ENCODE results near the gene FMNL3. TPM values are rescaled to one million over a fixed set of nuclear protein-coding genes. Genes with fewer than 3 reads are reported as not detected.

The FMNL3 gene
- total and polyA plus RNA-seq, 2 of the 8 experiments (the other 6 are each of a cell fraction or from before 2014, with no cell fraction given): 8.6 to 29.0 TPM

DNA sequence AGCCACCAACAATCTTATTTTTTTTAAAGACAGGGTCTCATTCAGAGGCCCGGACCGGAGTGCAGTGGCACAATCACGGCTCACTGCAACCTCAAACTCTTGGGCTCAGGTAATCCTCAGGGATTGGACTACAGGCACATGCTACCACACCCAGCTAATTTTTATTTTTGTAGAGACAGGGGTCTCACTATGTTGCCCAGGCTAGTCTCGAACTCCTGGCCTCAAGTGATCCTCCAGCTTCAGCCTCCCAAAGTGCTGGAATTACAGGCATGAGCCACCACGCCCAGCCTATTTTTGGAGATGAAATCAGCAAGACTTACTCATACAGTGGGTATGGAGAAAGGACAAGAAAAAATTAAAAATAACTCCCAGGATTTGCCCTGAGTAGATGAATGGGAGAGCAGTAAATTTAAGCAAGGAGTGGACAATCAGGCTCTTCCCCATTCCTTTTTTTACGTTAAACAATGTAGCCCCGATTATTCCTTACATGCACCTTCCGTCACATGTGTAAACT lies 13.2 kb downstream of the FMNL3 start:
- no peak overlapping the region for H3K18ac ChIP-seq (ENCODE audit: extremely low read depth, low read length)
- no peak overlapping the region for H3K4me2 ChIP-seq (ENCODE audit: insufficient read depth in 1 of 2, low read depth in 2 of 2, low read length in 2 of 2)
- no peak overlapping the region for H2BK20ac ChIP-seq (ENCODE audit: low read length)
- H3K23ac ChIP-seq (ENCODE audit: insufficient read length): no peak overlapping the region
- H3K36me3 ChIP-seq (ENCODE audit: control insufficient read depth in 2 of 4, insufficient read depth in 4 of 4, low read length in 3 of 4): no peaks in the 10 kb centered on the region
- no peak overlapping the region for H2AFZ ChIP-seq (ENCODE audit: low read length)
- H3K27me3 ChIP-seq (replicated peaks in 1 of 4; ENCODE audit: control insufficient read depth in 3 of 4, extremely low read depth in 1 of 4, insufficient read depth in 3 of 4, low read length in 3 of 4): no peaks in the 10 kb centered on the region
- H3K4me1 ChIP-seq (replicated peaks in 1 of 4; ENCODE audit: control insufficient read depth in 3 of 4, insufficient read depth in 4 of 4, low read length in 3 of 4): peaks cover 4 to 28% (median 19%) of the 10 kb centered on the region in 4 experiments
- WGBS, 2 experiments (ENCODE audit: extremely low coverage in 1 of 2, insufficient coverage in 1 of 2, insufficient read length in 1 of 2, insufficient replicate concordance in 2 of 2, low coverage in 1 of 2, low lambda C conversion rate in 2 of 2, missing lambda C conversion rate in 1 of 2): 89% methylated on average over 8 of the region's 8 CpGs; no CpG with 5 or more reads in 1 of the 2 experiments
- DNase-seq (ENCODE audit: low read depth in 1 of 2, low spot score in 2 of 2): no peak
- no peak overlapping the region for H3K56ac ChIP-seq (replicated peaks; ENCODE audit: insufficient read length, low read depth, low read length)
- H3K4ac ChIP-seq (replicated peaks; ENCODE audit: insufficient read length, low read depth, low read length): no peak overlapping the region
- 0 out of 2 replicates have a peak overlapping the region, but pooled peaks have one; percentile 0 for H2BK12ac ChIP-seq (ENCODE audit: low read depth, low read length)
- H4K20me1 ChIP-seq (replicated peaks in 1 of 2; ENCODE audit: control insufficient read depth in 1 of 2, insufficient read depth in 2 of 2, low read length in 2 of 2): no peaks in the 10 kb centered on the region
- no peaks in the 10 kb centered on the region for H3K9me3 ChIP-seq (ENCODE audit: insufficient read depth in 2 of 2, low read depth in 1 of 2, low read length in 1 of 2)
- H4K5ac ChIP-seq (ENCODE audit: insufficient read length, low read depth, low read length): no peak overlapping the region
- no peak overlapping the region for H4K8ac ChIP-seq (ENCODE audit: extremely low read depth, insufficient read depth, low read length)
- H2AK5ac ChIP-seq (ENCODE audit: low read depth, low read length): 0 out of 2 replicates have a peak overlapping the region, but pooled peaks have one; percentile 2
- no peak overlapping the region for H2BK120ac ChIP-seq (replicated peaks; ENCODE audit: low read depth, low read length)
- H3K79me1 ChIP-seq (ENCODE audit: low read depth, low read length): peaks cover 4% of the 10 kb centered on the region; the same call in 1 of the 2 replicates
- H3K14ac ChIP-seq (ENCODE audit: insufficient read length): no peak overlapping the region
- H2BK15ac ChIP-seq (ENCODE audit: low read length): no peak overlapping the region
- no peak overlapping the region for H4K91ac ChIP-seq (replicated peaks; ENCODE audit: insufficient read length, low read length)
- H3K27ac ChIP-seq (ENCODE audit: low read depth, low read length): no peak overlapping the region
- ChIA-PET CTCF (ENCODE audit: partially characterized antibody) (interaction anchor here (0.6 to 8.6 kb wide), 5 partner anchors 10 to 387 kb away, joined by 3 to 71 read pairs (median 3); partner anchors contain the start of gene FMNL3), POLR2A (ENCODE audit: partially characterized antibody) (interaction anchor here (1.2 to 6.4 kb wide), 3 partner anchors 13 to 47 kb away, joined by 5 to 35 read pairs (median 19); partner anchors contain the start of gene TMBIM6)
- H2BK5ac ChIP-seq (ENCODE audit: low read depth, low read length): 0 out of 2 replicates have a peak overlapping the region, but pooled peaks have one; percentile 14
- no peak for FAIRE-seq
- peaks cover 2% of the 10 kb centered on the region for H3K23me2 ChIP-seq (ENCODE audit: low read depth, low read length)
- no peak overlapping the region for H3K9ac ChIP-seq (replicated peaks in 1 of 4; ENCODE audit: extremely low read depth in 1 of 4, low read depth in 3 of 4, low read length in 3 of 4)
- no peak overlapping the region for H3K4me3 ChIP-seq (ENCODE audit: extremely low read depth in 1 of 4, insufficient read depth in 2 of 4, low read depth in 3 of 4, low read length in 4 of 4)
- peaks cover 0 to 68% of the 10 kb centered on the region in 2 experiments; a peak in 3 of 4 replicates for H3K79me2 ChIP-seq (ENCODE audit: control insufficient read depth in 1 of 2, insufficient read depth in 2 of 2, low read length in 2 of 2)
- TF ChIP-seq ASH2L (IDR thresholded peaks at IDR 0.05; ENCODE audit: low read length): no peak
- no peak for TF ChIP-seq SUZ12 (IDR thresholded peaks at IDR 0.05; ENCODE audit: low read length)
- TF ChIP-seq YY1 (IDR thresholded peaks at IDR 0.05; ENCODE audit: low read depth, low read length): no peak
- no peak for TF ChIP-seq CREB1 (IDR thresholded peaks at IDR 0.05)
- TF ChIP-seq, protein P1, sequence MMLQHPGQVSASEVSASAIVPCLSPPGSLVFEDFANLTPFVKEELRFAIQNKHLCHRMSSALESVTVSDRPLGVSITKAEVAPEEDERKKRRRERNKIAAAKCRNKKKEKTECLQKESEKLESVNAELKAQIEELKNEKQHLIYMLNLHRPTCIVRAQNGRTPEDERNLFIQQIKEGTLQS (IDR thresholded peaks at IDR 0.05; ENCODE audit: insufficient read depth, low read depth, low read length): no peak
- TF ChIP-seq CBX5 (IDR thresholded peaks at IDR 0.05; ENCODE audit: low read depth, low read length): no peak
- no peak for TF ChIP-seq RXRA (IDR thresholded peaks at IDR 0.05; ENCODE audit: insufficient read depth, low read depth, low read length)
- no peak for TF ChIP-seq SP1 (IDR thresholded peaks at IDR 0.05; ENCODE audit: low read depth, low read length)
- no peak for TF ChIP-seq EP300 (IDR thresholded peaks at IDR 0.05; ENCODE audit: borderline replicate concordance in 1 of 2, low read depth in 2 of 2, low read length in 2 of 2)
- no peak for TF ChIP-seq RAD21 (IDR thresholded peaks at IDR 0.05 in 1 of 2, conservative IDR thresholded peaks at IDR 0.05 in 1 of 2; ENCODE audit: low read depth in 2 of 2, low read length in 2 of 2)
- TF ChIP-seq TAF7 (optimal IDR thresholded peaks at IDR 0.05; ENCODE audit: borderline replicate concordance, low read depth, low read length): no peak
- no peak for TF ChIP-seq SIN3A (conservative IDR thresholded peaks at IDR 0.05 in 1 of 2, IDR thresholded peaks at IDR 0.05 in 1 of 2; ENCODE audit: low read depth in 1 of 2, low read length in 2 of 2)

Data from H1 (cell line).